COLO668 (cell line): Measurements from ENCODE around the gene CREB3L2.
"Not testable (repeated sequence)": the region's sequence is repeated elsewhere in the genome, so short reads cannot be mapped to it uniquely, and the experiment has no call there.

Experiments used
- DNase-seq: peaks from one replicate; lab custom pipeline; 2025; ENCODE audit not compliant: unreplicated experiment; lab: John Stamatoyannopoulos, UW

Gene CREB3L2

GRCh38 chr7:137846827-137847567, 154.9 kb downstream of the CREB3L2 start, which contains the start of gene DGKI:
TSS of gene DGKI (minus strand) at chr7:137846974.
- DNase-seq: no peak

GRCh38 chr7:137846549-137846826, 155.4 kb downstream of the CREB3L2 start:
- peak; percentile 49 for DNase-seq

- no peak for DNase-seq
These were observed 157.0 kb downstream of the CREB3L2 start for GRCh38 chr7:137844677-137845425.

GRCh38 chr7:137839903-137840779, 161.7 kb downstream of the CREB3L2 start:
- no peak for DNase-seq

- DNase-seq: no peak
These were observed 163.1 kb downstream of the CREB3L2 start for GRCh38 chr7:137838706-137839315.

GRCh38 chr7:137836541-137836940, 165.3 kb downstream of the CREB3L2 start:
- no peak for DNase-seq

- no peak for DNase-seq
These were observed 165.8 kb downstream of the CREB3L2 start for GRCh38 chr7:137836113-137836509.

GRCh38 chr7:137835486-137836112, 166.3 kb downstream of the CREB3L2 start:
- DNase-seq: no peak

GRCh38 chr7:137834552-137834951, 167.3 kb downstream of the CREB3L2 start:
- no peak for DNase-seq

GRCh38 chr7:137832990-137833389, 168.9 kb downstream of the CREB3L2 start:
- DNase-seq: not testable (repeated sequence)

- no peak for DNase-seq
These were observed 169.5 kb downstream of the CREB3L2 start for GRCh38 chr7:137832382-137832781.

- DNase-seq: not testable (repeated sequence)
These were observed 170.3 kb downstream of the CREB3L2 start for GRCh38 chr7:137831555-137831954.

GRCh38 chr7:137829337-137829992, 172.4 kb downstream of the CREB3L2 start:
- no peak for DNase-seq

- DNase-seq: no peak
These were observed 173.4 kb downstream of the CREB3L2 start for GRCh38 chr7:137828456-137828855.

- no peak for DNase-seq
These were observed 176.4 kb downstream of the CREB3L2 start for GRCh38 chr7:137825489-137825888.
